BLaER1 (cell line): ENCODE results near the gene ACTL7A.
"Not testable (repeated sequence)": the region's sequence is repeated elsewhere in the genome, so short reads cannot be mapped to it uniquely, and the experiment has no call there.

ENCODE experiments used
- H3K27ac ChIP-seq: shearing (Covaris generic); formaldehyde crosslinking; 2 replicates; pipeline ENCODE4 v1.8.1; 2022
- H3K27me3 ChIP-seq: shearing (Covaris generic); formaldehyde crosslinking; 2 replicates; pipeline ENCODE4 v1.8.1; 2022
- H3K36me3 ChIP-seq: shearing (Covaris generic); formaldehyde crosslinking; 2 replicates; pipeline ENCODE4 v1.8.1; 2022
- H3K4me1 ChIP-seq: shearing (Covaris generic); formaldehyde crosslinking; 2 replicates; pipeline ENCODE4 v1.8.1; 2022
- H3K4me2 ChIP-seq: shearing (Covaris generic); formaldehyde crosslinking; 2 replicates; pipeline ENCODE4 v1.8.1; 2022
- H3K4me3 ChIP-seq: shearing (Covaris generic); formaldehyde crosslinking; 2 replicates; pipeline ENCODE4 v1.8.1; 2022
- H3K9ac ChIP-seq: shearing (Covaris generic); formaldehyde crosslinking; 2 replicates; pipeline ENCODE4 v1.8.1; 2022
- H3K9me3 ChIP-seq: shearing (Covaris generic); formaldehyde crosslinking; 2 replicates; pipeline ENCODE4 v1.8.1; 2022
- H4K20me1 ChIP-seq: shearing (Covaris generic); formaldehyde crosslinking; 2 replicates; pipeline ENCODE4 v1.8.1; 2022
- Cebpa-rat ChIP-seq: shearing (Covaris generic); IDR thresholded peaks from 2 replicates; pipeline ENCODE4 v1.8.1; 2022

The ACTL7A gene

DNA sequence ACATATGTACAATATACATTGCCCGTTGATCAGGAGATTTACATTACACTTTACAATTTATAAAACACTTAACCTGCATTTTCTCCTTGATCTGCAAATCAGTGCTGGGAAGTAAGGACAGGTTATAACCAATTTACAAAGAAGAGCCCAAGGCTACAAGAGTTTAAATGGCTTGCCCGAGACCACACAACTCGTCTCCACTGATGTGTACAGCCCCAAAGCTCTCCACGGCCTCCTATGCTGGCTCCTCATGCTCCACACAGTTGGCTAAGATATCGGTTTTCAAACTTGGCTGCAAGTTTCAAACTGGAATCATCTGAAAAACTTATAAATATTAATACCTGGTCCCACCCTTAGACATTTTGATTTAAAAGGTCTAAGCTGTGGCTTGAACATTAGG lies 16.6 kb upstream of the ACTL7A start:
- no peaks in the 10 kb centered on the region for H3K27me3 ChIP-seq
- peaks cover 51% of the 10 kb centered on the region for H3K4me1 ChIP-seq
- no peak overlapping the region for H3K4me3 ChIP-seq
- H3K27ac ChIP-seq: no peak overlapping the region
- peak overlapping the region; percentile 44 for H3K4me2 ChIP-seq
- no peaks in the 10 kb centered on the region for H4K20me1 ChIP-seq
- no peak for TF ChIP-seq Cebpa-rat
- H3K9me3 ChIP-seq: no peaks in the 10 kb centered on the region
- no peaks in the 10 kb centered on the region for H3K36me3 ChIP-seq
- no peak overlapping the region for H3K9ac ChIP-seq

DNA sequence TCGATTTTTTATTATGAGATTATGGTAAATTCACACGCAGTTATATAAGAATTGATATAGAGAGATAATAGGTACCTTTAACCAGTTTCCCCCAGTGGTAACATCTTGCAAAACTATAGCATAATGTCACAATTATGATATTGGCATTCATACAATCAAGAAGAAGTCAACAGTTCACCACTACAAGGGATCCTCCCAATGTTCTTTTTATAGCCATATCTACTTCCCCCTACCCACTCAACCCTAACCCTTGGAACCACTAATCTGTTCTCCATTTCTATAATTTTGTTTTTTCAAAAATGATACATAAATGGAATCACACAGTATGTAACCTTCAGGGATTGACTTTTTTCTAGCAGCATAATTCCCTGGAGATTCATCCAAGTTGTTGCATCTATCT lies 16.1 kb upstream of the ACTL7A start:
- H3K36me3 ChIP-seq: no peaks in the 10 kb centered on the region
- peak overlapping the region; percentile 44 for H3K4me2 ChIP-seq
- no peak for TF ChIP-seq Cebpa-rat
- no peaks in the 10 kb centered on the region for H4K20me1 ChIP-seq
- no peak overlapping the region for H3K9ac ChIP-seq
- H3K27ac ChIP-seq: no peak overlapping the region
- H3K27me3 ChIP-seq: no peaks in the 10 kb centered on the region
- no peak overlapping the region for H3K4me3 ChIP-seq
- no peaks in the 10 kb centered on the region for H3K9me3 ChIP-seq
- peaks cover 51% of the 10 kb centered on the region for H3K4me1 ChIP-seq

DNA sequence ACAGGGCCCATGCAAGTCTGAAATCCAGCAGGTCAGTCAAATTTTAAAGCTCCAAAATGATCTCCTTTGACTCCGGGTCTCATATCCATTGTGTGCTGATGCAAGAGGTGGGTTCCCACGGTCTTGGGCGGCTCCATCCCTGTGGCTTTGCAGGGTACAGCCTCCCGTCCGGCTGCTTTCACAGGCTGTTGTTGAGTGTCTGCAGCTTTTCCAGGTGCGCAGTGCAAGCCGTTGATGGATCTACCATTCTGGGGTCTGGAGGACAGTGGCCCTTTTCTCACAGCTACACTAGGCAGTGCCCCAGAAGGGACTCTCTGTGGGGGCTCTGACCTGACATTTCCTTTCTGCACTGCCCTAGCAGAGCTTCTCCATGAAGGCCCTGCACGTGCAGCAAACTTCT lies 13.8 kb upstream of the ACTL7A start:
- H3K36me3 ChIP-seq, H3K27me3 ChIP-seq, H3K9me3 ChIP-seq, H3K27ac ChIP-seq, H3K4me3 ChIP-seq, H3K4me2 ChIP-seq, H4K20me1 ChIP-seq, H3K9ac ChIP-seq: not testable (repeated sequence)
- peaks cover 35% of the 10 kb centered on the region for H3K4me1 ChIP-seq

DNA sequence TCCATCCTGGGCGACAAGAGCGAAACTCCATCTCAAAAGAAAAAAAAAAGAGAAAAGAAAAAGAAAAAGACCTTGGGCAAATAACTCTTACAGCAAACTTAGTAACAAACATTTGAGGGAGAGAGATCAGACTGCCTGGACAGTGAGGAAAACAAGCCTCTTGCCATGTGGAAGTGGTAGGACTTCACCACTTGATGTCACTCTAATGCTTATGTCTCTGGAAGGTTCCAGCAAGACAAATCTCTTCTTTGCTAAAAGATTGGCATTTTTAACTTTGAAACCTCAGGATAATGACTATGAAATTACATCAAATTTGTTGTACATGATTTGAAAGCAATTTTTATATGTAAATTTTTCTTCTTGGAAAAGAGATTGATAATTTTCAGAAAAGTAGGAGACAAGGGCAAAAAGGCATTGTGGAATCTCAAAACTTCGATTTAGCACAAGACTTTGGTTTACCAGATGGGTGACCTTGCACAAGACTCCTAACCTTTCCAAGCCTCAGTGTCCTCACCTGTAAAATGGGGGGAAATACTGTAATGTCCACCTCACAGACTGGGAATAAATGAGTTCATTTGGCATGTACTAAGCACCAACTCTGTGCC lies 11.7 kb upstream of the ACTL7A start:
- no peak for TF ChIP-seq Cebpa-rat
- 0 out of 2 replicates have a peak, but pooled peaks cover 7% of the 10 kb centered on the region for H3K9me3 ChIP-seq
- no peak overlapping the region for H3K9ac ChIP-seq
- H4K20me1 ChIP-seq: no peaks in the 10 kb centered on the region
- H3K27me3 ChIP-seq: no peaks in the 10 kb centered on the region
- H3K27ac ChIP-seq: no peak overlapping the region
- H3K4me2 ChIP-seq: no peak overlapping the region
- no peaks in the 10 kb centered on the region for H3K36me3 ChIP-seq
- peaks cover 23% of the 10 kb centered on the region for H3K4me1 ChIP-seq
- H3K4me3 ChIP-seq: no peak overlapping the region

DNA sequence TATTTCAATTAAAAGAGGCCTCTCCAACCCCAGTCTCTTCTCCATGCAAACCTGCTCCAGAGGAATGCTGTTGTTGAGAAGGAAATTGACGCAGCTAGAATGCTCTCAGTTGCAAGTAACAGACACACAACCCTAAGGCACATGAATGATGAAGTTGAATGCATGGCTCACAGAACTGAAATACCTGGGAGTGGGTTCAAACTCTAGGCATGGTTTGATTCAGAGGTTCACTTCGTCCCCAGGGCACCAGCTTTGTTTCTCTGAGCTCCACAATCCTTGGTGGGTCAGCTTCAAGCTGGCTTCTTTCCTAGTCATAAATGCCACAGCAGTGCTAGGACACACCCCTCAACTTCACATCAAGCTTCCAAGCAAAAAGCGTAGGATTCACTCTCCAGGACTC lies 10.9 kb upstream of the ACTL7A start:
- no peak overlapping the region for H3K4me2 ChIP-seq

DNA sequence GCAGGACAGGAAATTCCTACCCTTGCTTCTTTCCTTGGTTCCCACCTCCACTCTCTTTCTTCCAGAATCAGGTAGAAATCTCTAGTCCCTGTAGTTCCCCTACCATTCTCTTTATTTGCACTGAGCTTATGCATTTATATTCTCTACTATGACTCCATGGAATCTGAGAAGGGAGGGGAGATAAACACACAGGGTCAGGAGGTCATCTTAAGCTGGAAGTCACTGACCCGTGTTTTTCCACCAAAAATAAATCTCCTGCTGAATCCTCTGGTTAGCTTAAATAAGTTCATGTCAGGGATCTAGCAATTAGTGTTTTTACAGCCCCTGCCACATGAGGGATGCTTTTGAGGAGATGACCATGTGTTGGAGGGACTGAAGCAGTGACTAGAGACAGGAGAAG lies 10.0 kb upstream of the ACTL7A start:
- H3K9me3 ChIP-seq: 0 out of 2 replicates have a peak, but pooled peaks cover 7% of the 10 kb centered on the region
- no peaks in the 10 kb centered on the region for H4K20me1 ChIP-seq
- TF ChIP-seq Cebpa-rat: no peak
- H3K36me3 ChIP-seq: no peaks in the 10 kb centered on the region
- H3K9ac ChIP-seq: no peak overlapping the region
- no peak overlapping the region for H3K27ac ChIP-seq
- peaks cover 8% of the 10 kb centered on the region; the same call in 1 of the 2 replicates for H3K4me1 ChIP-seq
- no peak overlapping the region for H3K4me3 ChIP-seq
- H3K4me2 ChIP-seq: no peak overlapping the region
- H3K27me3 ChIP-seq: no peaks in the 10 kb centered on the region

More for the DNA sequence above, 10.9 kb upstream of the ACTL7A start:
- Histone ChIP-seq H4K20me1 (no peaks in the 10 kb centered on the region), H3K36me3 (no peaks in the 10 kb centered on the region), H3K4me3 (no peak overlapping the region), H3K9me3 (0 out of 2 replicates have a peak, but pooled peaks cover 7% of the 10 kb centered on the region), H3K4me1 (peaks cover 16% of the 10 kb centered on the region), H3K27ac (no peak overlapping the region), H3K27me3 (no peaks in the 10 kb centered on the region), H3K9ac (no peak overlapping the region)
- no peak for TF ChIP-seq Cebpa-rat

DNA sequence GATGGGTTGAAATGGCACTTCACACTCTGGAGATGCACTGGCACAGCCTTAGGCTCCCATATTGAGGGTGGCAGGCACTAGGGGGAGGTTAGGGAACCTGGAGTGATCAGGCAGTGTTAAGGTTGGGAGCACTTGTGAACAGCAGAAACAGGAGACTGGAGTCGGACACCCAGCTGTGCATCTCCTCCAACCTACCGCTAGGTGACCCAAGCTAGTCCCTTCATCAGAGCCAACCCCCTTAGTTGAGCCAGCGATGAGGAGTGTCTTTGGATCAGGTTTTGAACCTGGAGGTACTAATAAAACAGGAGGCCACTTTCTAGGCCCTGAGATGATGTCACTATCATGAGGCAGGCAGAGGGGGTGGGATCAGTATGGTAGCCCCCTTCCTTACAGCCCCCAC lies 8.0 kb upstream of the ACTL7A start:
- no peak overlapping the region for H3K4me3 ChIP-seq
- TF ChIP-seq Cebpa-rat: no peak

DNA sequence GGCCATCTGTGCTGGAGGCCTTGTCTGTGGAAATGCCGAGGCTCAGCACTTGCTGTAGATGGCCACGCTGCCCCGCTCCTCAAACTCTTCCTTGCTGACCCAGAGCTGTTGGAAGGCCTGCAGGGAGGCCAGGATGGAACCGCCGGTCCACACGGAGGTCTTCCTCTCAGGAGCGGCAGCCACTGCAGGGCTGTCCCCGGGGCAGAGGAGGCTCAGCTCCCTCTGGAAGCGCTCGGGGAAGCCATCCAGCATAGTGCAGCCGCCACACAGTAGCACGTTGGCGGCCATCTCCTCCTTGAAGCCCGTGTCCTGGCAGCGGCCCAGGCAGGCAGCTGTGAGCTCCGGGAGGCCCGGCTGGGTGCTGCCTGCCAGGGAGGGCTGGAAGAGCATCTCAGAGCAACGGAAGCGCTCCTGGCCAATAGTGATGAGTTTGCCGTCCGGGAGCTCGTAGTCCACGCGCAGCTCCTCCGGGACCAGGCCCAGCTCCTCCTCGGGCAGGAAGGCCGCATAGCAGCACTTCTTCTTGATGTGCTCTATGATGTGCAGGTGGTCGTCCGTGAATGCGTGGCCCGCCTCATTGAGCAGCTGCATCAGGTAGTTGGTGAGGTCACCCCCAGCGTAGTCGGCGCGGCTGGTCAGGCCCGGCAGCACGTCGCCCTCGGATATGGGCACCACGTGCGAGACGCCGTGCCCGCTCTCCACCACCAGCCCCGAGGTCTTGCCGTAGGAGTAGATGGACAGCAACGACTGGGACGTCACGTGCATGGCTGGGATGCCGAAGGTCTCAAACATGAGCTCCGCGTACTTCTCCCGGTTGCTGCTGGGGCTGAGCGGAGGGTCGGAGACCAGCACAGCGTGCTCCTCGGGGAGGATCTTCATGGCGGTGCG lies 7.2 kb upstream of the ACTL7A start:
- Histone ChIP-seq H3K4me3 (no peak overlapping the region), H3K4me1 (no peaks in the 10 kb centered on the region), H3K9ac (no peak overlapping the region), H3K27ac (no peak overlapping the region), H3K27me3 (no peaks in the 10 kb centered on the region), H4K20me1 (no peaks in the 10 kb centered on the region), H3K4me2 (no peak overlapping the region), H3K9me3 (0 out of 2 replicates have a peak, but pooled peaks cover 7% of the 10 kb centered on the region), H3K36me3 (no peaks in the 10 kb centered on the region)
- TF ChIP-seq Cebpa-rat: no peak

More for the DNA sequence above, 8.0 kb upstream of the ACTL7A start:
- no peaks in the 10 kb centered on the region for H3K27me3 ChIP-seq
- H3K36me3 ChIP-seq: no peaks in the 10 kb centered on the region
- H3K4me2 ChIP-seq: no peak overlapping the region
- no peak overlapping the region for H3K27ac ChIP-seq
- 0 out of 2 replicates have a peak, but pooled peaks cover 7% of the 10 kb centered on the region for H3K9me3 ChIP-seq
- H4K20me1 ChIP-seq: no peaks in the 10 kb centered on the region
- H3K9ac ChIP-seq: no peak overlapping the region
- H3K4me1 ChIP-seq: no peaks in the 10 kb centered on the region

DNA sequence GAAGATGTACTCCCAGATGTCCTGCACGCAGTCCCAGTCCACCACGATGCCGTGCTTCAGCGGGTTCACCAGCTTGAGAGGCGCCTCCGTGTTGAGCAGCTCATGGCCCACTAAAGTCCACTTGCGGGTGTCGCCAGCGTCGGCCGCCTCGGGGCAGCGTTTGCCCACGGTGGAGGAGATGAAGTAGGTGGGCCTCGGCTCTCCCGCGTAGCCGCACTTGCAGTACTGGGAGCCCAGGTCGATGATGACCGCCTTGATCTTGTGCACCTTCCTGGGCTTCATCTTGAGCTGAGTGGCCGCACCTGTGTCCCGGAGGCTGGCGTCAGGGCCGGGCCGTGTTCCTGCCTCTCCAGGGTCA lies 6.6 kb upstream of the ACTL7A start:
- no peaks in the 10 kb centered on the region for H3K27me3 ChIP-seq
- no peak overlapping the region for H3K27ac ChIP-seq
- 0 out of 2 replicates have a peak, but pooled peaks cover 7% of the 10 kb centered on the region for H3K9me3 ChIP-seq
- H3K36me3 ChIP-seq: no peaks in the 10 kb centered on the region
- no peak for TF ChIP-seq Cebpa-rat
- H3K4me2 ChIP-seq: no peak overlapping the region
- H3K4me1 ChIP-seq: no peaks in the 10 kb centered on the region
- H3K9ac ChIP-seq: no peak overlapping the region
- no peaks in the 10 kb centered on the region for H4K20me1 ChIP-seq
- H3K4me3 ChIP-seq: no peak overlapping the region

DNA sequence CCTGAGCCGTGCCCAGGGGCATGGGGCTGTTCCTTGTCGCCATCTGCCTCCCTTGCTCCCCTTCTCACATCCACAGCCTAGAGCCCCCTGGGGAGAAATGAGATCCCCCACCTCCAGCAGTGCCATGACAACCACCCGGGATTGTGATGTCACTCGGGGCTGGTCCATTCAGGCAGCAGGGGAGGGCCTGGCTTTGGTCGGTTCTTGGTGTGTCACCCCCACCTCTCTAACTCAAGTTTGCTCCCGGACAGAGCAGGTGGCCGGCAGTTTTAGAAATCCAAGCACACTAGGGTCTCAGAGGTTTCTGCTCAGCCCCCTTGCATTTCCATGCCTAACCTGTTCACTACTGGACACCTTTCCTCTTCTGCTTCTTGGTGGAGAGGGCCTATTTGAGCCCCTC lies 6.2 kb upstream of the ACTL7A start, which contains the start of gene ACTL7B:
Gene ACTL7B (minus strand): TSS at position 99 of the 400 bp plus-strand sequence. CDS start 56 bp downstream, at position 43.
- no peak within 1 kb of the TSS for H3K4me3 ChIP-seq
- H3K4me1 ChIP-seq: no peaks in the 10 kb centered on the region
- no peak within 1 kb of the TSS for H3K4me2 ChIP-seq
- no peaks in the 10 kb centered on the region for H3K27me3 ChIP-seq
- H3K9ac ChIP-seq: no peak within 1 kb of the TSS
- no peak for TF ChIP-seq Cebpa-rat
- H3K27ac ChIP-seq: no peak within 1 kb of the TSS
- 0 out of 2 replicates have a peak, but pooled peaks cover 7% of the 10 kb centered on the region for H3K9me3 ChIP-seq
- H4K20me1 ChIP-seq: no peaks in the 10 kb centered on the region
- H3K36me3 ChIP-seq: no peaks in the 10 kb centered on the region
